Activated T-cell treated with anti-CD3 and anti-CD28 coated beads, Interleukin-2, amount 50 U/mL, for 24 hours (primary cell): ENCODE measurements around the gene ALDH1L1.

Experiments used
- DNase-seq: peaks from one replicate; pipeline ENCODE4 v3.0.0-alpha.2; 2020
- H3K27ac Mint-ChIP-seq: 2 replicates; pipeline ENCODE4 v1.8.0; 2020; ENCODE audit warnings: mild to moderate bottlenecking, mixed read lengths
- H3K27me3 Mint-ChIP-seq: 2 replicates; pipeline ENCODE4 v1.8.0; 2020; ENCODE audit warnings: mixed read lengths
- H3K36me3 Mint-ChIP-seq: 2 replicates; pipeline ENCODE4 v1.8.0; 2020; ENCODE audit warnings: low read depth, mixed read lengths
- H3K4me1 Mint-ChIP-seq: 2 replicates; pipeline ENCODE4 v1.8.0; 2020; ENCODE audit warnings: low read depth, mixed read lengths
- H3K4me3 Mint-ChIP-seq: 2 replicates; pipeline ENCODE4 v1.8.0; 2020; ENCODE audit warnings: mild to moderate bottlenecking, moderate library complexity, mixed read lengths
- H3K9me3 Mint-ChIP-seq: 2 replicates; pipeline ENCODE4 v1.8.0; 2020; ENCODE audit warnings: mixed read lengths

The ALDH1L1 gene

DNA sequence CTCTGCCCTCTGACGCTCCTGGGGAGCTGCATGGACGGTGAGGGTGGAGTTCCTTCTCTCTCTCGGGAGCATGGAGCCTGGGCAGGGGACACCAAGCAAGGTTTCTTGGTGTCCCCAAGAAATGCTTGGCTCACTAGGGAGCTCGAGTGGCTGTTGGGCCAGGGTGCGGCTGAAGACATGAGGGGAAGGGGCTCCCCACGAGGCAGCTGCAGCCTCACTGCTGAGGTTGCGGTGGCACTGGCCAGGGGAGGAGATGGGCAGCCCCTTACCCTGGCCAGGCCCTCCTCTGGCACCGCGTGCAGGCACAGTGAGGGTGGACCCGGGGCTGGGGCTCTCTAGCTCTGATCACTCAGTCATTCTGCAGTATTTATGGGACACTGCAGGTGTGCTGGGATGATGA, 52.9 kb downstream of the ALDH1L1 start:
- Mint-ChIP-seq H3K27me3 (no peaks in the 10 kb centered on the region), H3K4me1 (no peaks in the 10 kb centered on the region), H3K9me3 (no peaks in the 10 kb centered on the region), H3K4me3 (no peak overlapping the region), H3K36me3 (no peaks in the 10 kb centered on the region), H3K27ac (no peak overlapping the region)
- peak; percentile 5 for DNase-seq

DNA sequence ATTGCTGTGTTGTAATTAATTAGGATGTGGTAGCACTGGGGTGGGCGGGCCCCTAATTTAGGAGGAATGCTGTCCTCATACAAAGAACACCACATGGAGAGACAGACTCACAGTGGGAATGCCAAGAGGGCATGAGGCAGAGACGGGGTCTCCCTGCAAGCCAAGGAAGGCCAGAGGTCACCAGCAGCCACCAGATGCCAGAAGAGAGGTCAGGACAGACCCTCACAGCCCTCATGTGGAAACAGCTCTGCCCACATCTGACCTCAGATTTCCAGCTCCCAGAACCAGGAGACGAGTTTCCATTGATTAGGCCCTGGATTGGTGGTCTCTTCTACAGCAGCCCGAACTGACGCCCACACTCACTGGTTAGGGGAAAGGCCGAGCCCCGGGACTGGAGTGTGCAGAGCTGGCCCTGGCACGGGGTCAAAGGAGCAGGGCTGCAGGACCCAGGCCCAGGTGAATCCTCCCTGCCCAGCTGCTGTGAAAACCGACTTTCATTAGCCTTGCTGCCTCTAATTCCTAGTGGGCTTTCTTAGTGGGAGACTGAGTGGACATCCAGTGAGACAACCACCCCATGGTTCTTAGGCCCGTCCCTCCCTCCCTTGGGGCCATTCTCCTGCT, 53.5 kb downstream of the ALDH1L1 start:
- H3K27me3 Mint-ChIP-seq: no peaks in the 10 kb centered on the region
- H3K36me3 Mint-ChIP-seq: no peaks in the 10 kb centered on the region
- no peaks in the 10 kb centered on the region for H3K4me1 Mint-ChIP-seq
- no peak overlapping the region for H3K4me3 Mint-ChIP-seq
- H3K27ac Mint-ChIP-seq: no peak overlapping the region
- DNase-seq: peak; percentile 5
- H3K9me3 Mint-ChIP-seq: no peaks in the 10 kb centered on the region

DNA sequence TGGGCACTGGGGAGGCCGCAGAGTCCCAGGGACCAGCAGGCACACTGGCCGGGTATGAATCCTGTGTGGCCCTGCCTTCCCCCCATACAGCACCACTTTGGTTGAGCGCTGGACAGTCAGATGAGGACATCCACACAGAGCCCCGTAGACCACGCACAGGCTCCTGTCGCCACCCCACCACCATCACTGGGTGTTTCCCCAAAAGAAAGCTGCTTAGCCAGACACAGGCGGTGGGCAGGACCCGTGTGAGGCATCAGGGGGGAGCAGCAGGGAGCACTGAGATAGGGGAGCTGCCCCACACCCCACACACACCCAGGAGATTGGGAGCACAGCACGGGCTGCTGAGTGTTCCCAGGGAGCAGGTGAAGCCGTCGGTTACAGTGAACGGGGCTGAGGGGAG, 54.1 kb downstream of the ALDH1L1 start:
- Mint-ChIP-seq H3K9me3 (no peaks in the 10 kb centered on the region), H3K36me3 (no peaks in the 10 kb centered on the region), H3K27me3 (no peaks in the 10 kb centered on the region), H3K4me3 (no peak overlapping the region), H3K4me1 (no peaks in the 10 kb centered on the region), H3K27ac (no peak overlapping the region)
- DNase-seq: peak; percentile 20

DNA sequence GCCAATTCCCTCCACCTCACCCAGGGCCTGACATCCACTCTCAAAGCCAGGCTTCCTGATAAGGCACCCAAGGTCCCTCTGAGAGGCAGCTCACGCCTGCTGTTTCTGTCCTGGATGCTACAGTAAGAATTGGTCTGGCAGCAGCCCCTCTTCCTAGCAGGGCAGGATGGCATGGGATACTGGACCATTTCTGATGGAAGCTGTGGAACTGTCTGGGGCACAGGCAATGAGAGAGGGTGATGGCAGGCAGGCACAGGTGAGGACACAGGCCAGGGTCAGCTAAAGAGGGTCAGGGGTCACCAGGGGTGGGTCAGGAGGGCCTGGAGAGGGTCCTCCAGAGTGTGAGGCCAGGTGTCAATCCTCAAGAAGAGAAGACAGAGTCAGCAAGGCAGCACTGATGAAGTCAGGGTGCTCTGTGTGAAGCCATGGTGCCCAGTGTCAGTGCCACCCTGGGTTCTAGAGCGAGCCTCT, 54.6 kb downstream of the ALDH1L1 start:
- Mint-ChIP-seq H3K27ac (no peak overlapping the region), H3K36me3 (no peaks in the 10 kb centered on the region), H3K4me3 (no peak overlapping the region), H3K9me3 (no peaks in the 10 kb centered on the region), H3K27me3 (no peaks in the 10 kb centered on the region), H3K4me1 (no peaks in the 10 kb centered on the region)
- DNase-seq: peak; percentile 7

DNA sequence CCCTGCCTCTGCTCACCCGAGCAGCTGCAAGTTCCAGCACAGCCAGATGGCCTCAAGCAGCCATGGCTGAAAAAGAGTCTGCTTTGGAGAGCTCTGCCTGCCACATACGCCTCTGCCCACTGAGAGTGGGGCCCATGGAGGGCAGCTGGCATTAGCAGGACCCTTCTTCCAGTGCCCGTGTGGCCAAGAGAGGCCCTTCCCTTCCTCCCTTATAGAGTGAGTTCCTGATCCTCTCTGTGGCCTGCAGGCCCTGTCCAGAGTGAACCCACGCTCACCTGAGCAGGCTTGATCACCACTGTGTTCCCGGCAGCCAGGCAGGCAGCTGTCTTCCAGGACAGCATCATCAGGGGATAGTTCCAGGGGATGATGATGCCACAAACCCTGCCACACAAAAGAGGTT, 55.0 kb downstream of the ALDH1L1 start:
- no peaks in the 10 kb centered on the region for H3K9me3 Mint-ChIP-seq
- H3K4me3 Mint-ChIP-seq: no peak overlapping the region
- no peaks in the 10 kb centered on the region for H3K27me3 Mint-ChIP-seq
- peak; percentile 20 for DNase-seq
- no peaks in the 10 kb centered on the region for H3K36me3 Mint-ChIP-seq
- H3K4me1 Mint-ChIP-seq: no peaks in the 10 kb centered on the region
- no peak overlapping the region for H3K27ac Mint-ChIP-seq

DNA sequence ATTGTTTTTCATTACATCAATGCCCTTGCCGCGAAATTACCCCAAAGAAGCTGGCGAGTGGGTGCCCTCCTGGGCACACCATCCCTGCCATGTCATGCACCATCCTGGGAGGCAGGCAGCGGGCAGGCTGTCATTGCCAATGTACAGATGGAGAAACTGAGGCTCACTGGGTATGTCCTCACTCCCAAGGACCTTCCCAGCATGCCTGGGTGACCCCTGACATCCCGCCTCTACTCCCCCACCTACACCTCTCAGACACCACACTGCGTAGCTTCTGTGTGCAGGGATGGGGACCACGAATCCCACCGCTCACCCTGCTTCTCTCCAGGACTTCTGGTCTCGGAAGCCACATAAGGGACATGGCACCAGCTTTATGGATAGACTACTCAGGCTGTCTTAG, 55.5 kb downstream of the ALDH1L1 start:
- Mint-ChIP-seq H3K27ac (no peak overlapping the region), H3K4me1 (no peaks in the 10 kb centered on the region), H3K27me3 (no peaks in the 10 kb centered on the region), H3K4me3 (no peak overlapping the region), H3K36me3 (no peaks in the 10 kb centered on the region), H3K9me3 (no peaks in the 10 kb centered on the region)
- DNase-seq: no peak

DNA sequence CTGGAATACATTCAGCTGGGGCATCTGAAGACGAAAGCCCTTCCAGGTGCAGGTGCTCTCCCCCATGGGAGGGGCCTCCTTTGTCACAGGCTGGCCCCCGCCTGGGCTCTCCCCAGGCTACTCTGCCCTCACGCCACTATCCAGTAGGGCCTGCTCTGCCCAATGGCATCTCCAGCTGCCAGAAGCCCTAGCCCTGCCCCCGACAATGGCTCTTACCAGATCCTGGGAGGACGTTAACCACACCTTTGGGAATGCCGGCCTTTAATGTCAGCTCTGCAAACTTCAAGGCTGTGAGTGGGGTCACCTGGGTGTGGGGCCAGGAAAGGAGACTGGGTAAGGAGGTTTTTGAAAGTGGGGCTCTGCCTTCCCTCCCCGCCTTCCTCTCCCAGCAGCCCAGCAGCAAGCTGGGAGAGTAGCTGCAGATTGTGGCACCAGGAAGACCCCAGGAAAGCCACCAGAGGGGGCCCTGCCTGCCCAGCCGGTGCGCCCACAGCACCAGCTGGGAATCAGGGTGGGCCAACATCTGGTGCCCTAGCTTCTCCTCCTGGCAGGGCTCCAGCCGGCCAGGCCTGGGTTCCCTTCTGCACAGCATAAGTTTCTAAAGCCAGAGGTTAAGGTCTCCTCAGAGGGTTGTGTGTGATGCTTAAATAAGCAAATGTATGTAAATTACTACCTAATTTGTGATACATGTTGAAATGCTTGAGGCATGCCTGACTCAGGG, 56.1 kb downstream of the ALDH1L1 start:
- Mint-ChIP-seq H3K27ac (no peak overlapping the region), H3K4me3 (no peak overlapping the region), H3K4me1 (no peaks in the 10 kb centered on the region), H3K9me3 (no peaks in the 10 kb centered on the region), H3K27me3 (no peaks in the 10 kb centered on the region), H3K36me3 (no peaks in the 10 kb centered on the region)
- DNase-seq: peak; percentile 19

DNA sequence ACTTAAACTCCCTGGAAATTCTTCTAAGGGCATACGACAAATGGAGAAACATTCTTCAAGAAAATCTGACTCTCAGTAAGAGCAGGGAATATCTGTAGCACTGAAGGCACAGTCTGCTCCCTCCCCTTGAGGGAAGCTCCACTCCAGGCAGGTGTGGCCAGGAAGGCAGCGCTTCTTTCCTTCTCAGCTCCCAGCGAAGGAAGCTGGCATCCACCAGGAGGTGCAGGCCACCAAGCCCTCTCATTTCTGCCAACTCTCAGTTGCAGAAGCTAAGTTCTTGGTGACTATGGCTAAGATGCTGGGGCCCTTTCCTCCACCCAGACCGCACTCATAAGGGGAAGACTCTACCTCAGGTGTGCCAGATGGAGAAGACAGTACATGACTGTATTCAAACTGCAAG, 58.8 kb downstream of the ALDH1L1 start:
- Mint-ChIP-seq H3K4me1 (no peaks in the 10 kb centered on the region), H3K9me3 (no peaks in the 10 kb centered on the region), H3K36me3 (no peaks in the 10 kb centered on the region)

DNA sequence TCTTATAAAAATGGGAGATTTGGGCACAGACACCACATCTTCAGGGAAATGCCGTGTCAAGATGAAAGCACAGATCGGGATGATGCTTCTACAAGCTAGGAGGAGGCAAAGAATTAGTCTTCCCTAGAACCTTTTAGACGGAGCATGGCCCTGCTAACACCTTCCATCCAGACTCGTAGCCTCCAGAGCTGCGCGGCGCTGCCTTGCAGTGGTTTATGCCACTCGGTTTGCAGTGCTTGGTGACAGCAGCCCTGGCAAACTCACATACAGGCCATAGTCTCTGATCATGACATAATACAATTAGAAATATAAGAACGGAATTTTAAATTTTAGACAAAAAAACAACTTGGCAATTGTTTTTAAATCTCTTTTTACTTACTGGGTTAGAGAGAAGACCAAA, 59.3 kb downstream of the ALDH1L1 start:
- Mint-ChIP-seq H3K4me1 (no peaks in the 10 kb centered on the region), H3K4me3 (no peak overlapping the region), H3K9me3 (no peaks in the 10 kb centered on the region), H3K27ac (no peak overlapping the region), H3K27me3 (no peaks in the 10 kb centered on the region), H3K36me3 (no peaks in the 10 kb centered on the region)
- peak; percentile 11 for DNase-seq

More for the DNA sequence above, 58.8 kb downstream of the ALDH1L1 start:
- Mint-ChIP-seq H3K27ac (no peak overlapping the region), H3K4me3 (no peak overlapping the region), H3K27me3 (no peaks in the 10 kb centered on the region)
- no peak for DNase-seq

DNA sequence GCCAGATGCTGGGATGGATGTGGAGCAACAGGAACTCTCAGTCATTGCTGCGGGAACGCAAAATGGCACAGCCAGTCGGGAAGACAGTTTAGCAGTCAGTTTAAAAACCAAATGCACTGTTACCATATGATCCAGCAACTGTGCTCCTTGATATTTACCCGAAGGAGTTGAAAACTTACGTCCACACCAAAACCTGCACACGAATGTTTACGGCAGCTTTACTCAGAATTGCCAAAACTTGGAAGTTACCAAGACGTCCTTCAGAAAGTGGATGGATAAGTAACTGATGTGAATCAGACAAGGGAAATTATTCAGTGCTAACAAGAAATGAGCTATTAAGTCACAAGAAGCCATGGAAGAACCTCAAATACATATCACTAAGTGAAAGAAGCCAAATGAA, 60.4 kb downstream of the ALDH1L1 start:
- Mint-ChIP-seq H3K4me1 (no peaks in the 10 kb centered on the region), H3K27me3 (no peaks in the 10 kb centered on the region), H3K9me3 (no peaks in the 10 kb centered on the region), H3K36me3 (no peaks in the 10 kb centered on the region), H3K27ac (no peak overlapping the region), H3K4me3 (no peak overlapping the region)
- DNase-seq: no peak

DNA sequence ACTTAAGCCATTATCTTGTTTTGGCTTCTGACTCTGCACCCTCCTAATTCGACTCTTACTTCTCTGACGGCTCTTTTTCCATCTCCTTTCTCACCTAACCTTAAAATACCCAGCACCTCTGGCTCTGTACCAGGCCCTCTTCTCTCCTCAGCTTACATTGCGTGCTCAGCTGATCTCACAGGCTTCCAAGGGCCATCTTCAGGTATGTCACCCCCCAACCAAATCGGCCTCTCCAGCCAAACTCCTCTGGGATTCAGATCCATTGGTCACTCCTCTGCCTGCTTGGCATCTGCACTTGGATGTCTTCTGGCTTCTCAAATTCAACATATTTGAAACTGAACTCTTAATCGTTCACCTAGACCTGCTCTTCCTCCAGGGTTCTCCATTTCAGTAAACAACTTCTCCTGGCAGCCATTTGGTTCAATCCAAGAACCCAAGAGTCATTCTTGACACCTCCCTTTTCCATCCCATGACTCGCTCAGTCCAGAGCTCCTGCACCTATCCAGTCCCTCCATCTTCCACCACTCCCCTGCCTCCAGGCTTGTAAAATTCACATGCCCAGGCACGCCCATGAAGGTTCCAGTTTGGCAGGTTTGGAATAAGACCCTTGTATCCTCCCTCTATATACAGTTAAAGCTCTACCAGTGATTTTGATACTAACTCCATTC, 61.2 kb downstream of the ALDH1L1 start:
- H3K9me3 Mint-ChIP-seq: no peaks in the 10 kb centered on the region
- no peak for DNase-seq

DNA sequence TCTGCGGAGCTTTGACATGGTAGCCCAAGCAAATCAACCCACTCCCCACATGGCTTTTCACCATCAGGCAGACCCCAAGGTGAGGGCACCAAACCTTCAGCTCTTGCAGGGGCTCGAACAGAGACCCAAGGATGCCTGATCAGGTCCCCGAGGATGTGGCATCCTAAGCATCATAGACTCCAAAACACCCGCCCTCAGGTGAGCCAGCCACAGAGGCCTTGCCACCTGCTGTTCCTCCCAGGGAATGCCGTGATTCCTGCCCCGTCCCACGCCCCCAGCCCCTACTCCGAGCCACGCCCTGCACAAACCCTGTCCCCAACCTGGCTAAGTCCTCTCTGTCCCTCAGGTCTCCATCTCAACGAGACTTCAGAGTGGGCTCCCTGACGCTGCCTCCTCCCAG, 61.8 kb downstream of the ALDH1L1 start:
- Mint-ChIP-seq H3K9me3 (no peaks in the 10 kb centered on the region), H3K36me3 (no peaks in the 10 kb centered on the region), H3K27ac (no peak overlapping the region), H3K27me3 (no peaks in the 10 kb centered on the region), H3K4me1 (no peaks in the 10 kb centered on the region), H3K4me3 (no peak overlapping the region)
- peak; percentile 17 for DNase-seq

More for the DNA sequence above, 61.2 kb downstream of the ALDH1L1 start:
- no peaks in the 10 kb centered on the region for H3K36me3 Mint-ChIP-seq
- no peak overlapping the region for H3K4me3 Mint-ChIP-seq
- no peak overlapping the region for H3K27ac Mint-ChIP-seq
- no peaks in the 10 kb centered on the region for H3K4me1 Mint-ChIP-seq
- H3K27me3 Mint-ChIP-seq: no peaks in the 10 kb centered on the region

DNA sequence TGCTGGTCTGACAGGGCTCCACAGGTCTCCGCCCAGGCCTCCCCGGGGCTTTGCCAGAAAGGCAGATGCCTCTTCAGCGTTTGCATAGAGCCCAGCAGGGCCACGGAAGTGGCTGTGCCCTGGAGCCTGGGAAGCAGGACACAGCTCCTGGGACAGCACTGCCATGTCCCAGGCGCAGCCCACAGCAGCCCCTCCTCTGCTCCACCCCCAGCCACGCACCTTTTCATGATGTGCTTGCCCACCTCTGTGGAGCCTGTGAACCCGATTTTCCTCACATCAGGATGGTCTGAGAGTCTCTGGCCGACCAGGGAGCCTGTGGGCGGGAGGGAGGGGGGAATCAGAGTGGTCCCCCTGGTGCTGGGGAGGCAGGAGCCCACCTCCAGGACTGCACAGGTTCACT, 62.6 kb downstream of the ALDH1L1 start:
- DNase-seq: no peak
- H3K4me3 Mint-ChIP-seq: no peak overlapping the region
- no peaks in the 10 kb centered on the region for H3K27me3 Mint-ChIP-seq
- H3K4me1 Mint-ChIP-seq: no peaks in the 10 kb centered on the region
- no peaks in the 10 kb centered on the region for H3K36me3 Mint-ChIP-seq
- no peak overlapping the region for H3K27ac Mint-ChIP-seq
- H3K9me3 Mint-ChIP-seq: no peaks in the 10 kb centered on the region

DNA sequence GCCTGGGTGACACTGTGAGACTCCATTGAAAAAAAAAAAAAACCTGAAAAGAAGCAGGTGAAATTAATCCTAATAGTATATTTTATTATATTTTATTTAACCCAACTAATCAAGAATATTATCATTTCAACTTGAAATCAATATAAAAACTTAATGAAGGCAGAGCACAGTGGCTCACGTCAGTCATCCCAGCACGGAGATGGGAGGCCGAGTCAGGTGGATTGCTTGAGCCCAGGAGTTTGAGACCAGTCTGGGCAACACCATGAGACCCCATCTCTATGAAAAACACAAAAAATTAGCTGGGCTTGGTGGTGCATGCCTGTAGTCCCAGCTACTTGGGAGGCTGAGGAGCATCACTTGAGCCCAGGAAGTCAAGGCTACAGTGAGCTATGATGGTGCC, 63.2 kb downstream of the ALDH1L1 start:
- Mint-ChIP-seq H3K36me3 (no peaks in the 10 kb centered on the region), H3K9me3 (no peaks in the 10 kb centered on the region), H3K27ac (no peak overlapping the region), H3K4me1 (no peaks in the 10 kb centered on the region), H3K27me3 (no peaks in the 10 kb centered on the region), H3K4me3 (no peak overlapping the region)
- no peak for DNase-seq

DNA sequence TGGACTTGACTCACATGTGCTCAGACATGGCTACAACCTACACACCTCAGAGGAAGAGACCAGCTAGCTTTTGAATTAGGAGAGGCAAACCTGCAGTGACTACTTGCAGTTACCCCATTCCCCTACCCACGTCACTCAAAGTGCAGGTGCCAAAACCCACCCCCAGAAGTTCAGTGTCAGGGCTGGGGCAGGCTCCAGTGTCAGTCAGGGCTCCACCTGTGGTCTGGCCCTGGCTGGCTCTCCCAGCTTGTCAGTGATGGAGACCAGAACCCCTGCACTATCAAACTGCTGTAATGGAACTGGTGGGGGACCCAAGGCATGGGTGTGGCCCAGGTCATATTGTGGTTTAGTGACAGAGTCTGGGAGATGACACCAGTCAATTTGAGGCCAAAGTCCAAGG, 63.9 kb downstream of the ALDH1L1 start:
- peak; percentile 16 for DNase-seq
- no peaks in the 10 kb centered on the region for H3K4me1 Mint-ChIP-seq
- H3K27me3 Mint-ChIP-seq: no peaks in the 10 kb centered on the region
- H3K9me3 Mint-ChIP-seq: no peaks in the 10 kb centered on the region
- H3K27ac Mint-ChIP-seq: no peak overlapping the region
- no peaks in the 10 kb centered on the region for H3K36me3 Mint-ChIP-seq
- H3K4me3 Mint-ChIP-seq: no peak overlapping the region
